Colon (tissue), 2 donors: Measurements from ENCODE around the gene TJP1.
A peak's percentile ranks its signal among the peaks of the same experiment; 100 is the strongest.
"Not testable (repeated sequence)": the region's sequence is repeated elsewhere in the genome, so short reads cannot be mapped to it uniquely, and the experiment has no call there.

Experiments used
- FAIRE-seq: peaks from 2 replicates; lab custom pipeline; 2012; peaks lifted over from hg19 to GRCh38; lab: Jason Lieb, UNC
- donor health status: control.
- donor health status: control.

Gene TJP1

DNA sequence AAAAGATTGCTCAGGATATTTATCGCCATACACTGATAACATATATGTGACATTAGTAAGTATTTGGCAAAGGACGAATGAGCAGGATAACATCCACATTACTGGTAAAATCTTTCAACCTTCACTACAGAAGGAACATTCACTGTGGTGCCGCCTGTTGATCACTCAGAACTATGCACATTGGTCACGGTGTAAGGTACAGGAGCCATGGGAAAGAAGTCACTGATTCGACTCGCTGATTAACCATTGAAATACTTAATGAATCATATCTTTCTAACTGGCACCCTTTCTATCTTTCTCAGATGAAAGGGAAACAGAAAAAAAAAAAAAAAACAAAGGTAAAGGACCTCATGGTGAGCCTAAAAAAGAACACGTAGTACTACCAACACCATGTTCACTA, 68.8 kb downstream of the TJP1 start:
- FAIRE-seq, result no peak

DNA sequence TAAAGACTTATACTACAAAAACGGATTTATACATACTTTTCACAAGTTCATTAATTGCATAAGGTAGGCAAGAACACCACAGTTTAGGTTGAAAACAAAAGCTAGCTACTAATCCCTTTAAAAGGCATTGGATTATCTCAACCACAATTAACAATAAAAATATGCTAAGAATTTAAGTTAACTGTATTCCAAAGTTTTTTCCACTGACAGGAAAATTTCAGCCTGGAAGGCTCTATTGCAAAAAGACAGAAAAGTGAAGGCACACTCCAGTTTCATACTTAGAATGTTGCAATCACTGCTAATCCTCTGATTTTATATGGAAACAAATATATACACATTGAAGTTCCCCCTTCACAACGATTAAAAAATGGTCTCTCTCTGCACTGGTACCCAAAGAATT, 71.5 kb downstream of the TJP1 start:
- FAIRE-seq, result no peak

DNA sequence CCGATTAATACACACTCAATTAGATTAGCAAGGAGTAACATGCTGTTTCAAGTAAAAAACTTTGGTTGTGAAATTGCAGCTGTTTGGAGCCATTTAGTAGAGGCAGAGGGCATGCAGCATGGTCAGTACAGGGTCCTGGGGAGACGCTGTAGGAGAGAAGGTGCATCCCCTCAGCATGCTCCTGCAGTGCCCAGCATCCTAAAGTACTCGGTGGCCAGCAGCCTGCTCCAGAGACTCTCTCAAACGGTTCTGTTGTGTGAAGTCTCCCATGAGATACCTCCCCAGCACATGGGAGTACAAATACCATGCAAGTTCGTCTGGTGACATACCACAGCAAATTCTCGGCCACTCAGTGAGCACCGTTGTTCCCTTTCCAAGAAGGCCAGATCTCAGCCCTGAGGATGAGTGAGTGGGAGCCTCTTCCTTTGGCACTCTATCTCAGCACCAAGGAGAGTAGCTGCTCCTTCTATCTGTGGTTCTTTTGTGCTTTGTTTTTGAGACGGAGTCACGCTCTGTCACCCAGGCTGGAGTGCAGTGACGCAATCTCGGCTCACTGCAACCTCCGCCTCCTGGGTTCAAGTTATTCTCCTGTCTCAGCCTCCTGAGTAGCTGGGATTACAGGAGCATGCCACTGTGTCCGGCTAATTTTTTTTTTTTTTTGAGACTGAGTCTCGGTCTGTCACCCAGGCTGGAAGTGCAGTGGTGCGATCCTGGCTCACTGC, 72.7 kb downstream of the TJP1 start:
- FAIRE-seq, result no peak

DNA sequence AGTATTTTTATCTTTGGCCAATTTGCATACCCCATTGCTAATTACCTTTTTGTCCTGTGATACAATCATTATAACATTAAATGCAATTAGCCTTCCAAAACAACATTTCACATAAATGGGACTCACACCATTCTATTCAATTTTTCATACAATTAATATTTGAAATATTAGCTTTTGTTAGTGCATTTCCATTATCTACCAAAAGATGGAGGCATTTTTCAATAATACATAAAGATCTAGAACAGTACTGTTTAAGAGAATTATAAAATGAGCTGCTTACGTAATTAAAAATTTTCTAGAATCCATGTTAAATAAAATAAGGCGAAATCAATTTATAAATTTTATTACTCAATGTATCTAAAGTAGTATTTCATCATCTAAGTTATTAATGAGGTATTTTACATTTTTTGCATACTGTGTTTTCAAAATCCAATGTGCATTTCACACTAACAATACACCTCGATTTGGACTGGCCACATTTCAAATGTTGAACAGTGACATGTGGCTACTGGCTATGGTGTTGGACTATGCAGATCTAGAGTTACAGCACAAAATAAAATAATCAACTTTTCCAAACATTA, 74.3 kb downstream of the TJP1 start:
- peak; percentile 69 for FAIRE-seq

DNA sequence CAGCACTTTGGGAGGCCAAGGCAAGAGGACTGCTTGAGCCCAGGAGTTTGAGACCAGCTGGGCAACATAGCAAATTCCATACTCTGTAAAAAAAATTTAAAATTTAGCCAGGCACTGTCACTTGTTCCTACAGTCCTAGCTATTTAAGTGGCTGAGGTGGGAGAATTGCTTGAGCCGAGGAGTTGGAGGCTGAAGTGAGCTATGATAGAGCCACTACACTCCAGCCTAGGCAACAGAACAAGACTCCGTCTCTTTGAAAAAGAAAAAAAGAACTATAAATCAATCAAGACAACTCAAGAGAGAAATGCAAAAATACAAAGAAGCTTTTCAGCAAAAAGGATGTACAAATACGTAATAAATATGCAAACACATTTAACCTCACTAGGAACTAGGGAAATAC, 78.8 kb downstream of the TJP1 start:
- FAIRE-seq, result no peak

DNA sequence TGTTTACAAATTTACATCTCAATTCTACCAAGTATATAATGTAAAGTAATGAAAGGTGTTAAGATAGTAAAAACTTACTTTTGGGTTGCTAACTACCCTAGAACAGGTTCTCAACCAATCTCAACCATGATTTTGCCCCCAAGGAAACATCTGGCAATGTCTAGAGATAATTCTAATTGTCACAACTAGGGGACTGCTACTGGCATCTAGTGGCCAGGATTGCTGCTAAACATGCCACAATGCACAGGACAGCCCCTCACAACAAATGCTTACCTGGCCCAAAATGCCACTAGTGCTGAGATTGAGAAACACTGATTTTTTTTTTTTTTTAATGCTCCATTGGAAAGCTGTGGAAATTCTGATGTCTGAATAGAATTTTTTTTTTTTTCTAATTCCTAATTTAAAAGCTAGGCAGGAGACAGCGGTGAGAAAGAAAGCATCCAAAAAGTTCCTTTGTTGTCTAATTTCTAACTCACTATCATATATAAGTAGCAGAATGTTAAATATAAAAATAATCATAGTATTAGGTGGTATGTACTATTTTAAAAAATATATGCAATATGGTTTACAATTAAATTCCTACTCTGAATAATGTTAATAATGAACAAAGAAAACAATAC, 81.5 kb downstream of the TJP1 start:
- no peak for FAIRE-seq

DNA sequence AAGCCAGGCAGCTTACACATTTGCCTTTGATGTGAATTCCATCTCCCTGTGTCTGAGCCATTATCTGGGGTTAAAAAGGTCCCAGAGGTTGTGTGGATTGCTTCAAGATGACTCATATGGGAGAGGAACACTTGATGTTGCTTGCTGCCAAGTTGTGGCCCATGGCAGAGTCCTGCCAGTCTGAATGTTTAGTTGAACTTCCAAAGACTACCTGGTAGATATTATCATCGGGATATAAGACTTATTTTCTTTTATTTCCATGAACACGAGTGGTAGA, 85.6 kb downstream of the TJP1 start:
- no peak for FAIRE-seq

DNA sequence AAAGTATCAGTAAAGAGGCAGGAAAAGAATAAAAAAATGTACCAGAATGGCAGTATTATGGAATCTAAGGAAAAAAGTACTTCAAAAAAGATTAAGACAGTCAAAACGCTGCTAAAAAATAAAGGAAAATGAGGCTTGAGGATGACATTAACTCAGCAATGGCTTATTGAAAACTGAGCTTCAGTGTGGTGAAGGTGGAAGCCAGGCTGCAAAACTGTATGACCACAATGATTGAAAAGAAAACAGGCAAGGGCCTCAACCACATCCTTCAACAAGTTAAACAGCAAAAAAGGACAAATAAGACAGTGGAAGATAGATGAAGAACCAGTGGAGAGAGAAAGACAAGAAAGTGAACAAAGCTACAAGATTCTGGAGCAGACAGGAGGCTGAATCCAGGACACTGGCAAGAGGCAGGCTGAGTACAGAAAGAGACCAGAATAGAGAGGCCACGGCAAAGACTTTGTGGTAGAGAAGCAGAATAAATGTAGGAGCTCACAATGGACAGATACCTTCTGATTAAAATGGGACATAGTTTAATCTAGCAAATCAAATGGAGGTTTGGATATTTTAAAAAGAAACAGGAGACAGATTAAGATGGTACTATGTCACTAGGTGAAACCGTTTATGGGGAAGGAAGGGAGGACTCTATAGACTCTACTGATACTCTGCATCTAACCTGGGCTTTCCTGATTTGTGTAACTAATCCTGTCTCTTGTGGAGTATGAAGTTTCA, 86.1 kb downstream of the TJP1 start:
- no peak for FAIRE-seq

DNA sequence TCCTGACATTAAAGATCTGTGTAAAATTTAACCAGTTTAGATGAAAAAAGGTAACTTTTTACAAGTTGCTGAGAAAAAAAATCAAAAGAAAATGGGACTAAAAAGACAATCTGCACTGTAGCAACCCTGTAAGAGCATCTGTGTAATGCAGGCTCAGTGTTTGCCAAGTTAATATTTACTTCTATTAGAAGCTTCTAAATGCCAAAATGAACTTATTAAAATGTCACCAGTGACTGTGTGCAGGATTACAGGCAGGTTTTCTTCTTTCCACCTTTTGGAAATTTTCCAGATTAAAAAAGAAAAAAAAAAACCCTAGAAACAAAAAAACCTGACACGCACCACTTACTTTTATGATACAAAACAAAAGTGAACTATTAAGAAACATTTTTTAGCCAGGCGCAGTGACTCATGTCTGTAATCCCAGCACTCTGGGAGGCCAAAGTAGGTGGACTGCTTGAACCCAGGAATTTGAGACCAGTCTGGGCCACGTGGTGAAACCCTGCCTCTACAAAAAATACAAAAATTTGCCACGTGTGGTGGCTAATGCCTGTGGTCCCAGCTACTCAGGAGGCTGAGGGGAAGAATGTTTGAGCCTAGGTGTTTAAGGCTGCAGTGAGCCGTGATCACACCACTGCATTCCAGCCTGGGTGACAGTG, 87.2 kb downstream of the TJP1 start:
- FAIRE-seq, result no peak

DNA sequence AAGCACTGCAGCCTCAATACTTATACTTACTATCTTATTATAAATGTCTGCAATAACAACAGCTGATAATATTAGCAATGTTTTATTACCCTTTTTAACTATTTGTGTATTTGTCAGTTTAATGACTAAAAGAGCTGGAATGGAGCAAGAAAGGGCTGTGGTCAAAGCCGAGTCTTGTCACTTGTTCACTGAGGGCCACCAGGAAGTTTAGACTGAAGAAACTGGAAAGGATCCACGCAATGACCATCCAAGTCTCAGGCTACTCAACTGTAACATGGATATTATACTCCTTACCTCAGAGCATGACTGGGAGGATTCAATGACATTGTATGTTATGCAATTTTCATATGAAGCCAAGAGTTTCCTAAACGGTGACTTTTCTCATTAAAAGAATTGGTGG, 90.4 kb downstream of the TJP1 start:
- FAIRE-seq, result no peak

DNA sequence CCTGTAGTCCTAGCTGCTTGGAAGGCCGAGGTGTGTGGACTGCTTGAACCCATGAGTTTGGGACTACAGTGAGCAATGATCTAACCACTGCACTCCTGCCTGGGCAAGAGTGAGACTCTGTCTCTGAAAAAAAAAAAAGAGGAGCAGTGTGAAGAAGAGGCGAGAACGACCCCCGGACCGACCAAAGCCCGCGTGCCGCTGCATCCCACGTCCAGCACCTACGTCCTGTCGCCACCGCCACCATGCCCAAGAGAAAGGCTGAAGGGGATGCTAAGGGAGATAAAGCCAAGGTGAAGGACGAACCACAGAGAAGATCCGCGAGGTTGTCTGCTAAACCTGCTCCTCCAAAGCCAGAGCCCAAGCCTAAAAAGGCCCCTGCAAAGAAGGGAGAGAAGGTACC, 91.8 kb downstream of the TJP1 start:
- not testable (repeated sequence) for FAIRE-seq

DNA sequence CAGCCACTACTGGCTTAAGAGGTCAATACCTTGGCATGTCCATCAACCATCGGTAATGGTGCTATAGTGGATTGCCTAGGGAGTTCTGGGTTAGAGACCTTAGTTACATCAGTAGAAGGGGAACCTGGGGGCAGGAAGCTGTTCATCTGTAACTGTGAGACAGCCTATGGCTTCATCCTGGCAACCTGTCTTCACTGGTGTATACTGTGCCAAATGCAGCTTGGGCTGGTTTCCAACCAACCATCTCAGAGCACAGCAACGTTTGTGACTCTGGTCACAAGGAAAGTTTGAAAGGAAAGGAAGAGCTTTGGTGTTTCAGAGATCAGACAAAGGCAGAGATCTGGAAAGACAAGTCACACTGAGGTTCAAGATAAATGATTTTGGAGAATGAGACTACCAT, 93.8 kb downstream of the TJP1 start:
- FAIRE-seq, result no peak

DNA sequence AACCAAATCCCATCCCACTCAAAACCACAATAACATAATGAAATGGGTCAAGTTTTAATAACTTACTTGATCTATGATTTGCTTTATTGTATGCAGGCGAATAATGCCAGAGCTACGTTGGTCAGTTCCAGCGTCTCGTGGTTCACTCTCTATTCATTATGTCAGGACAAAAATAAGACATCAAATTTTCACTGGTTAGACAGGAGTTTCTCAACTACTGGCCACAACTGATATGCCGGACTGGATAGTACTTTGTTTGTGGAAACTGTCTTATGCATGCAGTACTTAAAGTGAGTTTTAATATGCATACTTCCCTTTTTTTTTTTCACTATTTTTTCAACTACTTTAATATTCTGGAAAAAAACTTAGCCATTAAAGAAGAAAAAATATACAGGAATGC, 94.4 kb downstream of the TJP1 start:
- no peak for FAIRE-seq

DNA sequence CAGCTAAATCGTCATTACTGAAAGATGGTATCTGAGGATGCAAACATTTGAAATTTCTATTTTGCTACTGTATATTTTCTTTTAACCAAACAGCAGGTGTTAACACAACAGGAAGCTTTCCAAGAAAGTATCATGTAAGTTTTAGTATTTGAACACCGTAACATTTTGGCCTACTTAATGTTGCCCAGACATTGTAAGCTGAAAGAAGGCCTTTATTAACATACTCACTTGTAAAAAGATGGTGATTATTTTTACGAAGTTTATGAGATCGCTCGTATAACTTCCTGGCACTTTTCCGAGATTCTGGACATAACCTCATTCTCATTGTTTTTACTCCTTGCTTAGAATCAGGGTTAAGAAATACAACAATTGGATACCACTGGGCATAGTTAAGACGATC, 95.7 kb downstream of the TJP1 start:
- FAIRE-seq, result no peak

DNA sequence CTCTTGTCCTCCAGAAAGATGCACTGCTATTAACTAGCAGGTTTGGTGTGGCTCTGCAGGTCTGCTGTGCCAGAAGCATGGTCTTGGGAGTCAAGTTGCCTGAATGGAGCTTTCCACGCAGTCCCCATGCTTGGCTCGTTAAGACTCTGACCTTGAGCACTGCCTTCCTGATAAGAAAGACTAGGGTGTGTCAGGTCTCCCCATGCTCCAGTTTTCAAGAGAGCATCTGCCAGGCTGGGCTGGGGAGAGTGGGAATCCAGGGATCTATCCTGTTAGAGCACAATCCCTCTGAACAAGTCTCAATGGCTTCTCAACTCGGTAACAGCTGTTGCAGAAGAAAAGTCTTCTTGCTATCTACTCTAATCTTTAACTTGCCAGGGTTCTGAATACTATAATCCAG, 98.2 kb downstream of the TJP1 start:
- no peak for FAIRE-seq

DNA sequence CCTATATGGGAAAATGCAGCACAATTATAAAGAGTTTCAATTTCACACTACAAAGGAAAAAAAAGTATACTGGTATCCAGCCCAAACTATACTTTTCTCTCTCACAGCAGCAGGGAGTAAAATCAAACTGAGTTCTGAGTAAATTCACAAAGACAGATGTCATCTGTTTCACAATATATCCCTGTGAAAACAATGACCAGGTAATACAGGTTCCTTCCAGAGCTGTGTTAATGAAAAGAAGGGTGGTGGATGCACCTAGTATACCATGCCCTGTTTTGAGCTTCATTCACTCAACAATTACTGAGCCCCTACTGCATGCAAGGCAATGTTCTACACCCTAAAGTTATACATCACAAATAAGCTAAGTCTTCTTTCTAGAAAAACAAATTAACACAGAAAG, 108.5 kb downstream of the TJP1 start:
- no peak for FAIRE-seq

DNA sequence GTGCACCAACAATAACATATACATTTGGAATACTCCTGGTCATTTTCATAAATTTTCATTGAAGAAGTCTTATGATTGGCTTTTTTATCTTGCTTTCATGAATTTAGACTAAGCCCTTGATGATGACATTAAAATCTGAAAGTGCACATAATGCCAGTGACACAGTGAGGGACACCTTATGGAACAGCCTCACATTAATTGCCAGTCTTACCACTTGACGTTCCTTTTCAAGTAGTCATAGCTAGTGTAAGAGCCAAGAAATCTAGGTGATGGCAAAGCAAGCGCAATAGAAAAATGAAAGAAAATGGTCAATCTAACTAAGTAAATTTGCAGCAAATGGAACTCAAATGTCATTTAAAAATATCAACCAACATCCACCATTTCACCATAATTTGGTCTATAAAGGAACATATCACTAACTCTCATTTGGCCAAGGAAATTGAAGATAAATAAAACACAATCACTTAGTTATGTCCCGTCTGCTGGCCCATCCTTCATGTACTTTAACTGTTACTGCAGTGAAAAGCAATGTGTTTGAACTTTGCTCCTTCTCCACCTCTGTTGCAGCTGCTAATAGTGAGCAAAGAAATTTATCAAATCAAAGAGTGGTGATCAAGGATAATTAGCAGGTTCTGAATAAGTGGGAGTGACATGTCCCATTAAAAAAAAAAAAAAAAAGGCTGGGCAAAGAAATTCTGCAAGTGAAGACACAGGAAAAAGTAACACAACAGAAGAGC, 110.0 kb downstream of the TJP1 start:
- FAIRE-seq, result no peak

DNA sequence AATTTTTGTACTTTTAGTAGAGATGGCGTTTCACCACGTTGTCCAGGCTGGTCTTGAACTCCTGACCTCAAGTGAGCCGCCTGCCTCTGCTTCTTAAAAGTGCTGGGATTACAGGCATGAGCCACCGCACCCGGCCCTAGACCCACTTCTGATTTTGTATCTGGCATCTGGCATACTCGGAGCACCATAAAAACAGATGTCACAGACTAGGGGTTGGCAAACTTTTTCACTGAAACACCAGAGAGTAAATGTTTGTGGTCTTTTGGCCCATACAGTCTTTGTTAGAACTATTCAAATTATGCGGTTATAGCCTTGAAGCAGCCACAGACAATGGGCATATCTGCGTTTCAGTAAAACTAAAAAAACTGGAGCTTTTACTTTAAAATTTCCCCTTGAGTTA, 110.7 kb downstream of the TJP1 start:
- FAIRE-seq, result no peak

DNA sequence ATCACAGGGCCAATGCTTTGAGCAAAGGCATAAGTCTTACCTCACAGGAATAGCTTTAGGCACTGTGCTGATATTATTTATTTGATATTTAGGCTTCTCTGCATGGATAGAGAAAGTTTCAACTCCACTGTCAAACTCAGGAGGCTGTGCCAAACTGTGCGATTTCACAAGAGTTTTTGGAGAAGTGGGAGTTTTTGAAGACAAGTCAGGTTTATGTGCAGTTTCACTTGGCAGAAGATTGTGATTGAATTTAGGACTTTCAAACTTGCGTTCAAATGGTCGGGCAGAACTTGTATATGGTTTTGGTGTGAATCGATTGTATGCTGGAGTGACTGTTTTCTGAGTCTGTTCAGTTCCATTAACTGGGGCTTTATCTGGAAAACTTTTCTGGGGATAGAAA, 113.7 kb downstream of the TJP1 start:
- no peak for FAIRE-seq

DNA sequence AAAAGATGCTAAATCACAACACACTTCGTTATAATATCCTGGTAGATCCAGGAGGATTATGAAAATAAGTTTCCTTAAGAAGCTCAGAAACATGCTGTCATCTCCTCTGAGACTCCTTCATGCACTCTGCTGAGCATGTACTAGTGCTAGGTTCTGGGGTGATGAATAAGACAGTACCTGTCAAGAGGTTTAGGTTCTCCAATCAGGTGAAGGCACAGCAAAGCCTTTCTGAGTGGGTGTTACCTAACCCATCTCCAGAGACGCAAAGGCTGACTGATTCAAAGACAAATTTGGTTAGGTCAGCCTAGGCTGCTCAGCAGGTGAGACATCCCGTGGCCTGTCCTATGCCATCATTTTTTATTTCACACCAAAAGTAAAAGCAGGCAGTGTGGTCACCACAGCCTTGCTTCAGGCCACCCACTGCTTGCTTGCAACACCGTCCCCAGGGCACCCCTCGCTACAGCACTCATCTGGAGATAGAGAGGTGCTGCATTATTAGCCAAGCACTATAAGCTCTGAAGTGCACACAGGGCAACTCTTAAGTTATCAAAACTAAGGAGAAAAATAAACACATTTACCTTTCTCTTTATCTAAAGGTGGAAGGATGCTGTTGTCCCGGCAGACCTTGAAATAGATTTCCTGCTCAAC, 117.2 kb downstream of the TJP1 start:
- no peak for FAIRE-seq

DNA sequence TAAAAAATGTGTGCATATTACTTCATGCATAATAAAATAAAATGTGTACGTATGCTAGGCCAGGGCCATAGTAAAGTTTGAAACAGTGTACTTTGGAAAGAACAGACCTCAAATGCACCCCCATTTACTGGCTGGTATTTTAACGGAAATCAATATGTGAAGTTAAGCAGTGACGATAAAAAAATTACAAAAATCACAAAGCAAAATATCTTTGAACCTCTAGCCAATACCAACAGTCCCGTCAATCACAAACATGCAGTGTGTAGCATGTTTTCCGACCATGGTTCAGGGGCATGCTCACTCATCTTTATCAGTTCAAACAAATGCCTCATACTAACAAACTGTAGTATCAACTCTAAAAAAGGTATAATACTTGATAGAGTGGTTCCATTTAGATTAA, 121.1 kb downstream of the TJP1 start:
- FAIRE-seq, result no peak

DNA sequence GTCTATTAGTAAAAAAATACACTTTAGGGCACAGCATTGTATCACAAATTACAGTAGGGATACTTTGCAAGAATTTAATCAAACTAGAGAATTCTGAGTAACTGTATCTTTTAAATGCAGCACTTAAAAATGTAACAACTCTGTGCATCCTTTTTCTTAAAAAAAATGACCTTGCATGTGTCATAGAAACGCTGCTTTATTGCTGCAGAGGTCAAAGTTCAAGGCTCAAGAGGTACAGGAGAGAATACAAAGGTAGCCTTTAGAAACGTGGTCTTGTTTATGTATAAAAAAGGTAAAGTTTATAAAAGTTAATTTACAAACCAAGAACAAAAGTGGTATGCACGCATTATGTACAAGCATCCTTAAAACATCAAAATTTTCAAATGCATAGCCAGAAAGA, 122.0 kb downstream of the TJP1 start:
- FAIRE-seq, result no peak
